ENCODE results near the gene HIRIP3. TPM values are rescaled to one million over a fixed set of nuclear protein-coding genes. Genes with fewer than 3 reads are reported as not detected.
A peak's percentile ranks its signal among the peaks of the same experiment; 100 is the strongest.

Gene HIRIP3
- total RNA-seq, 3 donors from 2014 or later: 10.5 to 18.2 (median 15.5) TPM

DNA sequence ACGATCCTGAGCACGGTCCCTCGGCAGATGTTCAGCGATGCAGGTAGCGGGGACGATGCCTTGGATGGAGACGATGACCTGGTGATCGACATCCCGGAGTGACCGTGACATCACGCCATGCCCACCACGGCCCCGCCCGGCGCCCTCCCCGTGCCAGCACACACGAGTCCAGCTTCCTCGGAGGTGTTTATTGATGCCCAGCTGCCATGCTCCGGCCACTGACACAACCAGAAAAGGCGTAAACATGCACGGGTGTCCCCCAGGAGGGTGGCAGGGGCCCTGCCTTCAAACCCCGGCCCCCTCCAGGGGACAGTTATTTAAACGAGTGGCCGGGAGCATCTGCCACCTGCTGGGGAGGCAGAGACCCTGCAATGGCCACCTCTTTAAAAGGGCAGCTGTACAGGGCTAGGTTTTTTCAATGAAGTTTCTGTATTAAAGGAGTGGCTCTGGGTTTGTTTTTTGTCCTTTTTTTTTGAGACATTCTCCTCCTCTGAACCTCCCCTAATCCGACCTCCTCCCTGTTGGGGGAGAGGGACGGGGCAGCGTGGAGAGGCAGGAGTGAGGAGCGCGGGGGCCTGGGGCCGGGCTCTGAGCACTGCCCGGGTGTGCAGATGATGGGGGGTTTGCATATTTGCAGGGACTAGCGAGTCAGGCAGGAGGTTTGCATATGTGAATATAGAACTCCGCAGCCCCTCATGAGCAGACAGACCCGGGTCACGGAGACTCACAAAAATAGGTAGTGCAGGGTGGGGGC is 10.1 kb upstream of the HIRIP3 start:
- peaks cover 5 to 12% of the 10 kb centered on the region in 2 donors for H3K27me3 ChIP-seq
- no peaks in the 10 kb centered on the region for H3K36me3 ChIP-seq
- no peaks in the 10 kb centered on the region for H3K9me3 ChIP-seq
- H3K27ac ChIP-seq: no peak overlapping the region
- TF ChIP-seq POLR2AphosphoS5 (IDR thresholded peaks at IDR 0.05): no peak
- TF ChIP-seq, protein P1, sequence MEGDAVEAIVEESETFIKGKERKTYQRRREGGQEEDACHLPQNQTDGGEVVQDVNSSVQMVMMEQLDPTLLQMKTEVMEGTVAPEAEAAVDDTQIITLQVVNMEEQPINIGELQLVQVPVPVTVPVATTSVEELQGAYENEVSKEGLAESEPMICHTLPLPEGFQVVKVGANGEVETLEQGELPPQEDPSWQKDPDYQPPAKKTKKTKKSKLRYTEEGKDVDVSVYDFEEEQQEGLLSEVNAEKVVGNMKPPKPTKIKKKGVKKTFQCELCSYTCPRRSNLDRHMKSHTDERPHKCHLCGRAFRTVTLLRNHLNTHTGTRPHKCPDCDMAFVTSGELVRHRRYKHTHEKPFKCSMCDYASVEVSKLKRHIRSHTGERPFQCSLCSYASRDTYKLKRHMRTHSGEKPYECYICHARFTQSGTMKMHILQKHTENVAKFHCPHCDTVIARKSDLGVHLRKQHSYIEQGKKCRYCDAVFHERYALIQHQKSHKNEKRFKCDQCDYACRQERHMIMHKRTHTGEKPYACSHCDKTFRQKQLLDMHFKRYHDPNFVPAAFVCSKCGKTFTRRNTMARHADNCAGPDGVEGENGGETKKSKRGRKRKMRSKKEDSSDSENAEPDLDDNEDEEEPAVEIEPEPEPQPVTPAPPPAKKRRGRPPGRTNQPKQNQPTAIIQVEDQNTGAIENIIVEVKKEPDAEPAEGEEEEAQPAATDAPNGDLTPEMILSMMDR (IDR thresholded peaks at IDR 0.05): peak; percentile 39 to 68 (median 66)
- no peak for DNase-seq (ENCODE audit: low spot score in 2 of 2)
- intact Hi-C loops (cut with DNase I; ENCODE audit: low total_unique reads): no loop called here
- no peak overlapping the region for H3K4me3 ChIP-seq
- H3K4me1 ChIP-seq: peaks cover 2 to 4% of the 10 kb centered on the region in 2 donors

DNA sequence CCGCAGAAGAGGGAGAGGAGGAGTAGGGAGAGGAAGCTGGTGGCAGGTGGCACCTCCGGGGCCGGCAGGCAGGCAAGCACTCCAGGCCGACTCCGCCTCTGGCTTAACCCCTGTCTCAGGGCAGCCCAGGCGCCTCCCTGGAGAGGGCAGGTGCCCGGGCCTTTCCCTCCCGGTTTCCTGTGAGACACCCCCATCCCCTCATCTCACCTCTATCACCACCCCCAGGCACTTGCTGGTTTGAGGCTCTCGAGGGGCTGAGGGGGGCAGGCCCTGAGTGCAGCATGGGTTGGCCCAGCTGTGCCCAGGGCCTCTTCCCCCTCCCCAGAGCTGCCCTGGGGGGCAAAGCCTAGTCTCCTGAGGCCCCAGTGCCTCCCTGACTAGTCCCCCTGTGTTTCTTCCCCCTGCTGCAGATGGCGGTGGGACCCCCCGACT is 9.4 kb upstream of the HIRIP3 start:
- no peaks in the 10 kb centered on the region for H3K4me1 ChIP-seq
- peaks cover 4 to 5% of the 10 kb centered on the region in 2 donors for H3K27me3 ChIP-seq
- no peak overlapping the region for H3K4me3 ChIP-seq
- no peaks in the 10 kb centered on the region for H3K36me3 ChIP-seq
- H3K27ac ChIP-seq: no peak overlapping the region
- intact Hi-C loops (cut with DNase I; ENCODE audit: low total_unique reads): no loop called here
- TF ChIP-seq POLR2A (IDR thresholded peaks at IDR 0.05) (no peak), POLR2AphosphoS5 (IDR thresholded peaks at IDR 0.05) (no peak)
- TF ChIP-seq, protein P1 (IDR thresholded peaks at IDR 0.05): no peak
- no peaks in the 10 kb centered on the region for H3K9me3 ChIP-seq
- DNase-seq (ENCODE audit: low spot score in 2 of 2): no peak

DNA sequence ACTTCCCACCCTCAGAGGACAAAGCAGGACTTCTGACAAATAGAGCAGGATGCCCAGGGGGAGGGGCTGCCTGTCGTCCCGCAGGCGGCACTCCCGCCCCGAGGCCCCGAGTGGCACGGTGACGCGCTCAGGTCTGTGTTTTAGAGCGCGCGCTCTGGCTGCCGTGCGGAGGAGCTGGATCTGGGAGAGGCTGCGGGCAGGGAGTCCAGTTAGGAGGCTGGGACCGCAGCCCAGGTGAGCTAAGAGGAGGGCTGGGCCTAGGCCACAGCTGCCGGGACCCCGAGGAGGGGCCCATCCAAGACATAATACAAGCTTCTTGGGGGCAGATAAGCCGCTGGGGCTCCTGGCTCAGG is 9.0 kb upstream of the HIRIP3 start:
- no peak for DNase-seq (ENCODE audit: low spot score in 2 of 2)
- Histone ChIP-seq H3K4me1 (no peaks in the 10 kb centered on the region), H3K27ac (no peak overlapping the region), H3K4me3 (no peak overlapping the region), H3K36me3 (no peaks in the 10 kb centered on the region), H3K27me3 (peaks cover under 1 to 2% of the 10 kb centered on the region in 2 donors), H3K9me3 (no peaks in the 10 kb centered on the region)
- TF ChIP-seq, protein P1 (IDR thresholded peaks at IDR 0.05): no peak
- TF ChIP-seq POLR2AphosphoS5 (IDR thresholded peaks at IDR 0.05): no peak
- no peak for TF ChIP-seq POLR2A (IDR thresholded peaks at IDR 0.05)
- intact Hi-C loops (cut with DNase I; ENCODE audit: low total_unique reads): no loop called here

DNA sequence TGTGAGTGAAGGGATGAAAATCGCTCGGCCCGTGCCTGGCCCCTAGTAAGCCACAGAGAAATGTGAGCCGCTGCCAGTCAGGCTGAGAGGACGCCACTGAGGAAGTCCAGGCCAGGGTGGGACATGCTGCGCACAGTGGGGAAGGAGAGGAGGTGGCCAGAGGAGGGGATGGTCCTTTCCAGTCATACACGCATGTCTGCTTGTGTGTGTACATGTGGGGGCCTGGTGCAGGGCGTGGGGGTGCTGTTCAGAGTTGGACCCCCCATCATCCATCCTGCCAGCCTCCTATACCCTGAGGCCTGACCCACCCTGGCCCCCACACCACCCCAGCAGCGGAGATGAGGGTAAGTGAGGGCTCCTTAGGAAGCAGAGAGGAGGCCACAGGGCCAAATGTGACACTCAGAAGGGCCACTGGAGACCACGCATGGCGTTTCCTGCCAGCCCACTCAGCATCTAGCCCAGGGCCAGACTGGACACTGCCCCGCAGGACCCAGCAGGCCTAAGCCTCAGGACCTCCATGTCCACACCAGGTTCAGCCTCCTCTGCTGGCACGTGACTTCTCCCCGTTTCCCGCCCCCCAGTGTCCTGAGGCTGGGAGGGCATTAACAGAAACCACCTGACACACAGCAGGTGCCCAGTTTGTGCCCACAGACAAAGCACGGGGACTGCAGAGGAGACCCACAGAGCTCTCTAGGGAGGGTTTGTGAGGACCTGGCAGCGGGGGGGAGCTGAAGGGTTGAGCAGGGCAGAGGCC is 8.4 kb upstream of the HIRIP3 start:
- DNase-seq (ENCODE audit: low spot score in 2 of 2): no peak

More for the DNA sequence above, 8.4 kb upstream of the HIRIP3 start:
- Histone ChIP-seq H3K4me3 (no peak overlapping the region), H3K36me3 (no peaks in the 10 kb centered on the region), H3K27me3 (no peaks in the 10 kb centered on the region), H3K27ac (no peak overlapping the region), H3K4me1 (no peaks in the 10 kb centered on the region), H3K9me3 (no peaks in the 10 kb centered on the region)
- TF ChIP-seq POLR2AphosphoS5 (IDR thresholded peaks at IDR 0.05) (no peak), POLR2A (IDR thresholded peaks at IDR 0.05) (no peak)
- TF ChIP-seq, protein P1 (IDR thresholded peaks at IDR 0.05): no peak
- intact Hi-C loops (cut with DNase I; ENCODE audit: low total_unique reads): no loop called here

Measured in breast epithelium (tissue), 4 donors.